ENCODE measurements around the gene OPRM1.

DNA sequence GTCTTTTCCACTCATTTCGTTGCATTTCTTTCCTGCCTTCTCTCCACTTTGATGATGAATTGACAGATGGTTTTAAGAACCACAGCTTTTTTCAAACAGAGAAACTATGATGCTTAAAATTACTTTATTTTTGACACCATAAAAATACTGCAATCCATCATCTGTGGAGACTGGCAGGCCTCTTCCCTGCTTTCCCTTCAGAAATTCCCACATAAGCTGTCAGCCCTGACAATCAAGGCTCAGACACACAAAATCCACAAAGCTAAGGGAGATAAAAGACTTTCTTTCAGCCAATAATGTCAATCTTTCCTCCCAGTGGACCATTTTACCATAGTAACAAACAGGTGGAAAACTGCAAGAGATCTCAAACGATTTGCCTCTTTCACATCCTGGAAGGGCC lies 235.1 kb downstream of the OPRM1 start:
- TF ChIP-seq POLR2A (IDR thresholded peaks at IDR 0.05) (no peak), CTCF (IDR thresholded peaks at IDR 0.05) (no peak)

Measured in Peyer's patch (tissue), 4 donors.